Epithelial cell of proximal tubule (primary cell): ENCODE results near the gene KRTAP10-3. TPM values are rescaled to one million over a fixed set of nuclear protein-coding genes. Genes with fewer than 3 reads are reported as not detected.

Experiments used
- DNase-seq: peaks from one replicate; pipeline ENCODE4 v3.0.0-alpha.2; 2011; ENCODE audit warnings: low read depth
- H3K4me3 ChIP-seq: 2 replicates; pipeline ENCODE4 v1.5.1; 2011; ENCODE audit warnings: low read depth, mild to moderate bottlenecking, low read length
- total RNA-seq: library from RNA; depleted of rRNA; stranded (reverse); fragments of >200 nt; gene quantifications from 2 replicates; pipeline ENCODE4 v1.2.3, GENCODE V29; 2015
- TF ChIP-seq, protein P1 (sequence below): conservative IDR thresholded peaks from 2 replicates; pipeline ENCODE4 v1.5.1; 2012; ENCODE audit warnings: low read depth, mild to moderate bottlenecking, low read length

Gene KRTAP10-3
- total RNA-seq, 1 donor from 2014 or later, result not detected

DNA sequence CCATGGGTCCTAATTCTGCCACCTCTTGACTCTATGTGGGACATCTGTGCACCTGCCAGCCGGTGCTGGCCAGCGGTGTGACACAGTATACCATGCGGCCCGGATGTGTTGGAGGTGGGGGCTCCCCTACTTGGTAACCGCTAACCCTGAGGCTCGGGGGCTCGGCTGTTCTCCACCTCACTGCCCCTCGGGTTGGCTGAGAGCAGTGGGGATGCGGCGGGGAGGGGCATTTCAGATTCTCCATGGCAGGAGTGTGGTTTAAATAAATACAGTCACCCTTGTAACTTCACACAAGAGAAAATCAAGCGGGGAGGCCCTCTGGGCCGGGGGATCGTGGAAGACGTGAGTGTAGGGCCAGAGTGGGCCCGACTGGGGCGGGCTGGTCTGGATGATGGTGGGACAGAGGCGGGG lies 29.6 kb downstream of the KRTAP10-3 start:
- TF ChIP-seq, protein P1, sequence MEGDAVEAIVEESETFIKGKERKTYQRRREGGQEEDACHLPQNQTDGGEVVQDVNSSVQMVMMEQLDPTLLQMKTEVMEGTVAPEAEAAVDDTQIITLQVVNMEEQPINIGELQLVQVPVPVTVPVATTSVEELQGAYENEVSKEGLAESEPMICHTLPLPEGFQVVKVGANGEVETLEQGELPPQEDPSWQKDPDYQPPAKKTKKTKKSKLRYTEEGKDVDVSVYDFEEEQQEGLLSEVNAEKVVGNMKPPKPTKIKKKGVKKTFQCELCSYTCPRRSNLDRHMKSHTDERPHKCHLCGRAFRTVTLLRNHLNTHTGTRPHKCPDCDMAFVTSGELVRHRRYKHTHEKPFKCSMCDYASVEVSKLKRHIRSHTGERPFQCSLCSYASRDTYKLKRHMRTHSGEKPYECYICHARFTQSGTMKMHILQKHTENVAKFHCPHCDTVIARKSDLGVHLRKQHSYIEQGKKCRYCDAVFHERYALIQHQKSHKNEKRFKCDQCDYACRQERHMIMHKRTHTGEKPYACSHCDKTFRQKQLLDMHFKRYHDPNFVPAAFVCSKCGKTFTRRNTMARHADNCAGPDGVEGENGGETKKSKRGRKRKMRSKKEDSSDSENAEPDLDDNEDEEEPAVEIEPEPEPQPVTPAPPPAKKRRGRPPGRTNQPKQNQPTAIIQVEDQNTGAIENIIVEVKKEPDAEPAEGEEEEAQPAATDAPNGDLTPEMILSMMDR, result no peak
- no peak overlapping the region for H3K4me3 ChIP-seq
- no peak for DNase-seq

DNA sequence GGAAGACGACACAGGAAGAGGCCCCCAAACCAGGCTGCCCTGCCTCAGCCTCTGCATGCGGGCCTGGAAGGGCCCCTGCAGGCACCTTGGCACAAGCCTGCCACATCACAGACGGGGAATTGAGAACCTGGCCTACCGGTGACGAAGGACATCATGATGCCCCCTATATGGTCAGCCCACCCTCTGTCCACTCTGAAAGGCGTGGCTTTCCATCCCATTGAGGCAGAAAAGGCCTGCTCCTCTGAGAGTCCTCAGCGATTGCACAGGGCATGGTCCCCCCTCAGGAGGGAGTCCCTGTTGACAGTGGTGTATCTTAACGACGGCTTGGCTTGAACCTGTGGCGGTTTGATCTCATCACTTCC lies 30.0 kb downstream of the KRTAP10-3 start:
- no peak overlapping the region for H3K4me3 ChIP-seq
- TF ChIP-seq, protein P1, result no peak
- DNase-seq, result no peak

DNA sequence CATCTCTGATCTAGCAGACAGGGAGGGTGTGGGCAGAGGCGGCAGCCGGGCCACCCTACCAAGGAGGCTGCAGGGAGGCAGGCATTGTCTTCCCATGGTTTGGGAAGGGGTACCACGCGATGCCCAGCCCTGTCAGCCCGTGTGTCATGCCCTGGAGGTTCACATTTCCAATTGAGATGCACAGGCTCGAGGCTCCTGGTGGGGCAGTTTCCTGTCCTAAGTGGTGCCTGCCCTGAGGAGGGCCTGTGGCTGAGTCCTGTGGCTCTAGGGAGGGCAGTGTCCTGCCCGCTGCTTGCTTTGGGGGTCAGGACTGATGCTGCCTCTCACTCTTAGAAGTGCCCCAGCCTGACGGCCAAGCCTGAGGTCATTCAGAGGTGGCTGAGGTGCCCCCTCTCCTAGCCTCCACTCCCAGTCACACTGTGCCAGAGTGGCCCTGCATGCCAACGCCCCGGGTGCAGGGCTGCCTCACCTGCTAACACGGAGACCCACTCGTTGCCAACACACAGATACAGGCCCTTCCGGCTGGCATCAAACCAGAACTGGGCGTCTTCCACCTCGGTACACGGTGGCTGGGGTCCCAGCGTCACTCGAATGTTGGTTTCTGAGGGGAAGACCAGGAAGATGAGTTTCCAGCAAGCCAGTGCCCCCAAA lies 30.5 kb downstream of the KRTAP10-3 start:
- TF ChIP-seq, protein P1, result no peak
- no peak overlapping the region for H3K4me3 ChIP-seq
- no peak for DNase-seq

DNA sequence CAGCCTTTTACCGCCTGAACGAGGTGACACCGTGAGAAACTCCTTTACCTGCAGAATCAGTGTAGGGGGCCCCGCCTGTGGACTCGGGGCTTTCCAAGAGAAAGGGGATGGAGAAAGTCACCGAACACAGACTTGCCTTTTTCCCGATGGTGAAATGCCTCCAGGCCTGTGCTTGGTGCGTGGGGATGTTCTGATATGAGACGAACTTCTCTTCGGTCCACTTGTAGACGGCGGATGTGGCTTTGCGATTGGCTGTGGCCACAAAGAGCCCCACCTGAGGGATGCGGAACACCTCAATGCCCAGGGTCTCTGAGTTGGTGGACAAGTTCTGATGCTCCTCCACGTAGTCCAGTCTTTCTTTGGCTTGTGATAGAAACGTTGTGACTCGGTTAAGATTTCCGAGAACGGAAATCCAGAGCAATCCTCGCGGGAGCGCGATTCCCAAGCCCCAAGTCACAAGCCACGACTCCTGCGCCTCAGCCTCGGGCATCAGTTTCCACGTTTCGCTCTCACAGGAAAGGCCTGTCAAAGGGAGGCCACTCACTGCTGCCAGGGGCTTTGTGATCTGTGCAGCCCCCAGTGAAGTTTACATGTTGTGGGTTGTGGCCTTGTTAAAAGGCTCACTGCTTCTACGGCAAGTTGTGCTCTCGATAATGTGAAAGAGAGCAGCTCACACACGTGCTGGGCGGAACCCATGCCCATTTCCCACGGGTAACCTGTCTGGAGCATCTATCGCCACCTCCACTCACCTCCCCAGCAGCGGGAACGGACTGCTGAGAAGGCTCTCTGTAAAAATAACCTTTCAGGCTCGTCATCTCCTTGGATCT lies 31.2 kb downstream of the KRTAP10-3 start:
- TF ChIP-seq, protein P1, result no peak
- DNase-seq, result no peak
- H3K4me3 ChIP-seq, result no peak overlapping the region

DNA sequence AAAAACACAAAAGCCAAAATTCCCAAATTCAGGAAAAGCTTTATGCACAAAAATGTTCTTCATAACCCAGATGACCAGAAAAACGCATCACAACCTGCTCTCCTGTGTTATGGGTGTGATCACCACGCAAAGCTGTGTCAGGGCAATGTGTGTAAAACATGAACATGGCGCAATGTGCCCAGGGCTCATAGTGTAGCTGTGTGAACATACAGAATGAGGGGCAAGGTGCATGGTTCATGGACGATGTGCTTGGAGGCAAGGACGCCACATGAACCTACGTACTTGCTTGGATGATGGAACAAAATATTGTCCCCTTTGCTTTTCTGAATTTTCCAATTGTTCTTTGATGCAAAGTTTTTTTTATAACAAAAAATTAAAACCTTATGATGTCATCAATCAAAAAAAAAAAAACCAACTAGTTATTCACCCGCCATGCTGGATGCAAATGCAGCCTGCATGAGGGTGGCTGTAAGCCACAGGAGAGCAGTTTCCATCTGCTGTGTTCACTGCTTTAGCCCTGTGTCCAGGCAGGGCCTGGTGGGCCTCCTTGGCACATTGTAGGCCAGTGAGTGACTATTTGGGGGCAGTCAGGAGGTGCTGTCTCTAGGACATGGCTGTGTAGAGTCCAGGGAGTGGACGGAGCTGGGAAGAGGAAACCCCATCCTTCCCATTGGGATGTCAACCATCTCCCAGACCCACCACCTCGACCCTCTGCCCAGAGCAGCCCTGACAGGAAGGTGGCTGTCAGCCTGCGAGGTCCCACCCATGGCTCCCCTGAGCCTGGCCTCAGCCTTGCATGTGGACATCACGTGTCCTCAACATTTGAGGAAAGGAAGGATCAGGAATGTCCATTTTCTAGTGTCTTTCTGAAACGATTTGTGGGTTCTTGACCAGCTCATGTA lies 32.2 kb downstream of the KRTAP10-3 start:
- DNase-seq, result no peak
- no peak overlapping the region for H3K4me3 ChIP-seq
- TF ChIP-seq, protein P1, result no peak

DNA sequence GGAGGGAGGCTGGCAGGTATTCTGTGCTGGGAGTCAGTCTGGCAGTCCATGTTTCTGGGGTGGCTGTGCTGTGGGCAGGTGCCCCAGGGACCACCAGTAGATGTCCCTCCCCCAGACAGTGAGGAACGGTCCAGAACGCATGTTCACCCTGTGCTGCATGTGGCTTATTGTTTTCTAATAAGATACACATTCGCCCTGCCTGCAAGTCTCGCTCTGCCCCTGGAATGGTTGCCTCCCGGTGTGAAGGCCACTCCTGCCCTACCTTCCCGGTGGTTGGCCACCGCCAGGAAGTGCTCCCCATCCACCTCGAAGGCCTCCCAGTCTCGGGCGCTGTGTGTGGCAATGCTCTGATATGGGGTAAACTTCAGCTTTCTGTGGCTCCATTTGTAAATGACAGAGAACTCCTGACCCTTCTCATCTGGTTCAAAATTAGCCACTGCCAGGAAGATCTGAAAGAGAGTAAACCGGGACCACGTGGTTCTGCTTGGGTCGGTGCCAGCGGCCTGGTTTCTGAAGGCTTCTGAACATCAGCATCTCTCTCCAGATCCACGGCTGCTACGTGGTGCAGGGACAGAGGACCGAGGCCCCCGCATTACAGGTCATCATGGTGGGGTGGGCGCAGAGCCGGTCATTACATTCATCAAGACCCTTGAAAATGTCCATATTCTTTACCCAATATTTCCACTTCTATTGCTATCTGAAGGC lies 33.1 kb downstream of the KRTAP10-3 start:
- no peak for DNase-seq
- TF ChIP-seq, protein P1, result no peak
- H3K4me3 ChIP-seq, result no peak overlapping the region
